NCI-H1417 treated with DMSO at 0.1 percent for 48 hours (cell line): ENCODE measurements around the gene TREML4.
"Not testable (repeated sequence)": the region's sequence is repeated elsewhere in the genome, so short reads cannot be mapped to it uniquely, and the experiment has no call there.

Experiments
- DNase-seq: peaks from one replicate; lab custom pipeline; 2025; lab: John Stamatoyannopoulos, UW

Gene TREML4

GRCh38 chr6:41228096-41228495 lies at the start of gene TREML4:
TREML4 (plus strand) TSS chr6:41228349; CDS start chr6:41228428, 79 bp downstream.
- no peak for DNase-seq

GRCh38 chr6:41179163-41179562 lies 49.0 kb upstream of the TREML4 start:
- no peak for DNase-seq

GRCh38 chr6:41181566-41181965 lies 46.6 kb upstream of the TREML4 start:
- DNase-seq: no peak

GRCh38 chr6:41182069-41183034 lies 45.8 kb upstream of the TREML4 start:
- DNase-seq: no peak

- no peak for DNase-seq
These were observed 43.4 kb upstream of the TREML4 start for GRCh38 chr6:41184761-41185160.

- DNase-seq: no peak
These were observed 42.1 kb upstream of the TREML4 start for GRCh38 chr6:41186031-41186562.

GRCh38 chr6:41187924-41188886 lies 39.9 kb upstream of the TREML4 start:
- DNase-seq: no peak

- DNase-seq: not testable (repeated sequence)
These were observed 39.1 kb upstream of the TREML4 start for GRCh38 chr6:41189046-41189445.

GRCh38 chr6:41189967-41190366 lies 38.2 kb upstream of the TREML4 start:
- no peak for DNase-seq

- DNase-seq: no peak
These were observed 37.4 kb upstream of the TREML4 start for GRCh38 chr6:41190791-41191190.

GRCh38 chr6:41191569-41191968 lies 36.6 kb upstream of the TREML4 start:
- DNase-seq: no peak

GRCh38 chr6:41193171-41193734 lies 34.9 kb upstream of the TREML4 start:
- no peak for DNase-seq

- DNase-seq: no peak
These were observed 34.3 kb upstream of the TREML4 start for GRCh38 chr6:41193884-41194283.

GRCh38 chr6:41194386-41194785 lies 33.8 kb upstream of the TREML4 start:
- DNase-seq: no peak

GRCh38 chr6:41197234-41197633 lies 30.9 kb upstream of the TREML4 start:
- no peak for DNase-seq

- DNase-seq: no peak
These were observed 28.4 kb upstream of the TREML4 start for GRCh38 chr6:41199552-41200246.

GRCh38 chr6:41200296-41200900 lies 27.8 kb upstream of the TREML4 start:
- DNase-seq: no peak

GRCh38 chr6:41200901-41201763 lies 27.0 kb upstream of the TREML4 start, which contains the start of gene TREML2:
TREML2 (minus strand) TSS chr6:41201149; CDS start chr6:41201008, 141 bp downstream.
- DNase-seq: no peak

GRCh38 chr6:41201764-41202173 lies 26.4 kb upstream of the TREML4 start:
- DNase-seq: no peak

- DNase-seq: no peak
These were observed 24.0 kb upstream of the TREML4 start for GRCh38 chr6:41204156-41204555.
